Measurements from ENCODE around the gene CUL3.
A peak's percentile ranks its signal among the peaks of the same experiment; 100 is the strongest.
"Not testable (repeated sequence)": the region's sequence is repeated elsewhere in the genome, so short reads cannot be mapped to it uniquely, and the experiment has no call there.

The CUL3 gene

GRCh38 chr2:224595518-224595917 is 10.4 kb upstream of the CUL3 start:
- H3K4me3 ChIP-seq (ENCODE audit: control insufficient read depth, low read depth, low read length) = no peak overlapping the region
- no peak for DNase-seq (ENCODE audit: low read depth)
- no peak for TF ChIP-seq CTCF (IDR thresholded peaks at IDR 0.05; ENCODE audit: control insufficient read depth, insufficient read depth, low read depth, low read length, missing control alignments)

GRCh38 chr2:224594840-224595239 is 9.7 kb upstream of the CUL3 start:
- no peak overlapping the region for H3K4me3 ChIP-seq (ENCODE audit: control insufficient read depth, low read depth, low read length)
- DNase-seq (ENCODE audit: low read depth) = no peak
- no peak for TF ChIP-seq CTCF (IDR thresholded peaks at IDR 0.05; ENCODE audit: control insufficient read depth, insufficient read depth, low read depth, low read length, missing control alignments)

- DNase-seq (ENCODE audit: low read depth) = no peak
- no peak for TF ChIP-seq CTCF (IDR thresholded peaks at IDR 0.05; ENCODE audit: control insufficient read depth, insufficient read depth, low read depth, low read length, missing control alignments)
Measured at GRCh38 chr2:224591220-224591619, 6.1 kb upstream of the CUL3 start.

DNA sequence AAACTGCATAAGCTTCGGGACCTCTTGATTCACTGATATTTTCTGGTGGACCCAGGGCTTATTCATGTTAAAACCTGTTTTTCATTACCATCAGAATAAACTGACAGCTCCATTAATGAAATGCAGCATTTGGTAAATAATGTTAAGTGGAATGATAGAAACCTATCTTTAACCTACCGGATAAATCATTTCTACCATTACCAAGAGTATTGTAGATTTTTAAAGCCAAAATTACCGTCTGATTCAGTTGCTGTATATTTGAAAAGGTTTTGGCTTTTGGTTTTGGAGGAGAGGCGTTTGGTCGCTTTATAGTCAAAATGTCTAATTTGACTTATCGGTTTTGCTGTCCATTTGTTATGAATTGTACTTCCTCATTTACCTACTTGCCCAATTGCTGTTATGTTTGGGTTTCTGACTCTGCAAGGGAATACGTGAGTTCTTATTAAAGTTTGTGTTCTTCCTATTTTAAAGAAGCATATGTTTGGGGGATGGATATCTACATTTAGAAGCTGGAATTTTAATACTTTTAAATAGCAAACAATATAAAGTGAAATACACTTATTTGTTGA is 1.0 kb upstream of the CUL3 start:
- DNase-seq (ENCODE audit: low read depth) = no peak

More at GRCh38 chr2:224591220-224591619, 6.1 kb upstream of the CUL3 start:
- no peak overlapping the region for H3K4me3 ChIP-seq (ENCODE audit: control insufficient read depth, low read depth, low read length)

DNA sequence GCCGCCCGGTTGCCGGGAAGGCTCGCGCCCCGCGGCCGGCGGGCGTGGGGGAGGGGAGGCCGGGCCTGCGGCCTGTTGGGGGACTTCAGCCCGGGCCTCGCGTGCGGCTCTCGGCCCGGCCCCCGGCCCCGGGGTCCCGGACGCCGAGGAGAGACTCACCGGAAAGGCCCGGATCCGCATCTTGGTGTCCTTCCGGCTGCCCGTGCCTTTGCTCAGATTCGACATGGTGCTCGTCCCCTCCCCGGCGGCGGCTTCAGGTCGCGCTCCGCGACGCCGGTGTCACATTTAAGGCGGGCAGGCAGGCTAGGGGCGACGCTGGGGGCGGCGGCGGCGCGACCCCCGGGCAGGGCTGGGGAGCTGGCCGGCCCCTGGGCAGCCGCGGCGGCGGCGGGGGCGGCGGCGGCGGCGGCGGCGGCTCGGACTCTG is 365 bp downstream of the CUL3 start:
- peak overlapping the region; percentile 80 for H3K4me3 ChIP-seq (ENCODE audit: control insufficient read depth, low read depth, low read length)
- no peak for DNase-seq (ENCODE audit: low read depth)
- TF ChIP-seq CTCF (IDR thresholded peaks at IDR 0.05; ENCODE audit: control insufficient read depth, insufficient read depth, low read depth, low read length, missing control alignments) = no peak

More for the DNA sequence above, 1.0 kb upstream of the CUL3 start:
- TF ChIP-seq CTCF (IDR thresholded peaks at IDR 0.05; ENCODE audit: control insufficient read depth, insufficient read depth, low read depth, low read length, missing control alignments) = no peak
- peak overlapping the region; percentile 93 for H3K4me3 ChIP-seq (ENCODE audit: control insufficient read depth, low read depth, low read length)

GRCh38 chr2:224584111-224584784 is 915 bp downstream of the CUL3 start:
- DNase-seq (ENCODE audit: low read depth) = no peak
- no peak for TF ChIP-seq CTCF (IDR thresholded peaks at IDR 0.05; ENCODE audit: control insufficient read depth, insufficient read depth, low read depth, low read length, missing control alignments)

GRCh38 chr2:224583033-224583432 is 2.1 kb downstream of the CUL3 start:
- not testable (repeated sequence) for DNase-seq (ENCODE audit: low read depth); H3K4me3 ChIP-seq (ENCODE audit: control insufficient read depth, low read depth, low read length)

More at GRCh38 chr2:224584111-224584784, 915 bp downstream of the CUL3 start:
- peak overlapping the region; percentile 80 for H3K4me3 ChIP-seq (ENCODE audit: control insufficient read depth, low read depth, low read length)
